Thyroid gland (tissue), 4 donors: ENCODE results near the gene WFDC6.
"Not testable (repeated sequence)": the region's sequence is repeated elsewhere in the genome, so short reads cannot be mapped to it uniquely, and the experiment has no call there.

ENCODE experiments used
- CTCF ChIP-seq, 6 experiments: fragments of 200-600 bp in 3 of 6; fragments of 450-650 bp in 3 of 6; sonication (generic) in 3 of 6; IDR thresholded peaks; one replicate each; pipeline ENCODE4 v1.5.1; 2016 to 2019; ENCODE audit warnings: antibody characterized with exemption in 6 of 6, mild to moderate bottlenecking in 2 of 6, inconsistent platforms in 1 of 6, moderate library complexity in 1 of 6
- POLR2A ChIP-seq, 2 donors: fragments of 450-650 bp; IDR thresholded peaks; one replicate each; pipeline ENCODE4 v1.6.1; 2017; ENCODE audit warnings: antibody characterized with exemption in 2 of 2, mild to moderate bottlenecking in 2 of 2, moderate library complexity in 1 of 2

DNA sequence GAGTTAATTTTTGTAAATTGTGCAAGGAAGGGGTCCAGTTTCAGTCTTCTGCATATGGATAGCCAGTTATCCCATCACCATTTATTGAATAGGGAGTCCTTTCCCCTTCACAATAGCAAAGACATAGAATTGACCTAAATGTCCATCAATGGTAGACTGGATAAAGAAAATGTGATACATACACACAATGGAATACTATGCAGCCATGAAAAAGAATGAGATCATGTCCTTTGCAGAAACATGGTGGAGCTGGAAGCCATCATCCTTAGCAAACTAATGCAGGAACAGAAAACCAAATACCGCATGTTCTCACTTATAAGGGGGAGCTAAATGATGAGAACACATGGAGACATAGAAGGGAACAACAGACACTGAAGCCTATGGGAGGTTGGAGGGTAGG, 30.4 kb upstream of the WFDC6 start:
- not testable (repeated sequence) for TF ChIP-seq CTCF, POLR2A (IDR thresholded peaks at IDR 0.05)
